ENCODE data around the gene MYOF. TPM values are rescaled to one million over a fixed set of nuclear protein-coding genes. Genes with fewer than 3 reads are reported as not detected.

Gene MYOF
- polyA plus RNA-seq, 1 donor (not counting 4 experiments of a cell fraction or from before 2014, with no cell fraction given): 232 TPM

DNA sequence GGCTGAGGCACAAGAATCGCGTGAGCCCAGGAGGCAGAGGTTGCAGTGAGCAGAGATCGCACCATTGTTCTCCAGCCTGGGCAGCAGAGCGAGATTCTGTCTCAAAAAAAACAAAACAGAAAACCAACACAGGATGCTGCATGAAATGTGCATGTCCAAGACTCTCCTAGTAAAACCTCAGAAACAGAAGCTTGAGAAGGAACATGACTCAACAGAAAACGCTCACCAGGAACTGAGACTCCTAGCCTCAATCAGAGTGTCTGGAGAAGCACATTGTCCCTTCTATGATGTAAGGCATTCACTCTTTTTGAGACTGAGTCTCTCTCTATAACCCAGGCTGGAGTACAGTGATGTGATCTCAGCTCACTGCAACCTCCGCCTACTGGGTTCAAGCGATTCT is 168.3 kb downstream of the MYOF start:
- dilution Hi-C loops (cut with MboI; ENCODE audit: extremely low pct_ligation_motif_present, low sequenced_read_pairs): no loop called here
- Histone ChIP-seq H3K4me1 (ENCODE audit: control insufficient read depth, extremely low read depth, insufficient read depth, low read length) (no peaks in the 10 kb centered on the region), H3K4me2 (ENCODE audit: control insufficient read depth, extremely low read depth, insufficient read depth, low read depth, low read length) (no peak overlapping the region), H2AFZ (ENCODE audit: control insufficient read depth, low read length) (no peak overlapping the region), H3K4me3 (ENCODE audit: control insufficient read depth in 2 of 3, extremely low read depth in 1 of 3, insufficient read depth in 2 of 3, low read depth in 1 of 3, low read length in 3 of 3) (no peak overlapping the region), H4K20me1 (ENCODE audit: control insufficient read depth, extremely low read depth, insufficient read depth, low read length) (no peaks in the 10 kb centered on the region), H3K27ac (ENCODE audit: control insufficient read depth, insufficient read depth, low read length) (no peak overlapping the region), H3K9me3 (ENCODE audit: control insufficient read depth, low read depth, low read length) (no peaks in the 10 kb centered on the region), H3K36me3 (ENCODE audit: control insufficient read depth in 2 of 2, extremely low read depth in 1 of 2, insufficient read depth in 2 of 2, low read length in 2 of 2) (peaks cover 57 to 64% of the 10 kb centered on the region in 2 experiments), H3K9me1 (ENCODE audit: control insufficient read depth, extremely low read depth, insufficient read depth, low read length) (no peaks in the 10 kb centered on the region), H3K79me2 (ENCODE audit: control insufficient read depth, insufficient read depth, low read length) (no peaks in the 10 kb centered on the region), H3K9ac (ENCODE audit: control insufficient read depth, extremely low read depth, insufficient read depth, low read length) (no peak overlapping the region), H3K27me3 (ENCODE audit: control insufficient read depth, extremely low read depth, insufficient read depth, low read length) (no peaks in the 10 kb centered on the region)
- DNase-seq (ENCODE audit: low read depth, low spot score) (no peak), FAIRE-seq (no peak)
- TF ChIP-seq, protein P1, sequence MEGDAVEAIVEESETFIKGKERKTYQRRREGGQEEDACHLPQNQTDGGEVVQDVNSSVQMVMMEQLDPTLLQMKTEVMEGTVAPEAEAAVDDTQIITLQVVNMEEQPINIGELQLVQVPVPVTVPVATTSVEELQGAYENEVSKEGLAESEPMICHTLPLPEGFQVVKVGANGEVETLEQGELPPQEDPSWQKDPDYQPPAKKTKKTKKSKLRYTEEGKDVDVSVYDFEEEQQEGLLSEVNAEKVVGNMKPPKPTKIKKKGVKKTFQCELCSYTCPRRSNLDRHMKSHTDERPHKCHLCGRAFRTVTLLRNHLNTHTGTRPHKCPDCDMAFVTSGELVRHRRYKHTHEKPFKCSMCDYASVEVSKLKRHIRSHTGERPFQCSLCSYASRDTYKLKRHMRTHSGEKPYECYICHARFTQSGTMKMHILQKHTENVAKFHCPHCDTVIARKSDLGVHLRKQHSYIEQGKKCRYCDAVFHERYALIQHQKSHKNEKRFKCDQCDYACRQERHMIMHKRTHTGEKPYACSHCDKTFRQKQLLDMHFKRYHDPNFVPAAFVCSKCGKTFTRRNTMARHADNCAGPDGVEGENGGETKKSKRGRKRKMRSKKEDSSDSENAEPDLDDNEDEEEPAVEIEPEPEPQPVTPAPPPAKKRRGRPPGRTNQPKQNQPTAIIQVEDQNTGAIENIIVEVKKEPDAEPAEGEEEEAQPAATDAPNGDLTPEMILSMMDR (optimal IDR thresholded peaks at IDR 0.05 in 1 of 3, IDR thresholded peaks at IDR 0.05 in 1 of 3, conservative IDR thresholded peaks at IDR 0.05 in 1 of 3; ENCODE audit: extremely low read depth in 1 of 3, insufficient read depth in 2 of 3, low read length in 3 of 3): no peak
- TF ChIP-seq EZH2 (IDR thresholded peaks at IDR 0.05; ENCODE audit: low read length): no peak

DNA sequence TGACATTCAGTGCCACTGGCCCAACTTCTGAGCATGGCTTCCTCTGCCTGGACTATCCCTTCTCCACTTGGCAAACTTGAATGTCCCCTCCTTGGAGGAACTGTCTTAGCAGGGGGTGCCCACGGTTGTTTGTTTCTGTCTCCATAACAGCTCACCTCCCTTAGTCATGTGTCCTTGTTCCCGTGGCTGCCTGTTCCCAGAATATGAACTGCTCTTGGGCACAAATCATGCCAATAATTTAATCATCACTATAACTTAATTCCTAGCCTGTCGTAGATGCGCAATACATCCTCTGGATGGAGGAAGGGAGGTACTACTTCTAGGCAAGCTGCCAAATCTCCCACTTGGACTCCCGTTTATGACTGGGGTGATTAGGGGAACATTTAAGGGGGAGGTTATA is 173.1 kb downstream of the MYOF start:
- H3K27ac ChIP-seq (ENCODE audit: control insufficient read depth, insufficient read depth, low read length): no peak overlapping the region
- no peaks in the 10 kb centered on the region for H3K4me1 ChIP-seq (ENCODE audit: control insufficient read depth, extremely low read depth, insufficient read depth, low read length)
- H3K27me3 ChIP-seq (ENCODE audit: control insufficient read depth, extremely low read depth, insufficient read depth, low read length): no peaks in the 10 kb centered on the region
- H3K4me3 ChIP-seq (ENCODE audit: control insufficient read depth in 2 of 3, extremely low read depth in 1 of 3, insufficient read depth in 2 of 3, low read depth in 1 of 3, low read length in 3 of 3): no peak overlapping the region
- H3K9ac ChIP-seq (ENCODE audit: control insufficient read depth, extremely low read depth, insufficient read depth, low read length): no peak overlapping the region
- no peaks in the 10 kb centered on the region for H3K79me2 ChIP-seq (ENCODE audit: control insufficient read depth, insufficient read depth, low read length)
- FAIRE-seq (no peak), DNase-seq (ENCODE audit: low read depth, low spot score) (no peak)
- H3K36me3 ChIP-seq (ENCODE audit: control insufficient read depth in 2 of 2, extremely low read depth in 1 of 2, insufficient read depth in 2 of 2, low read length in 2 of 2): peaks cover 40 to 47% of the 10 kb centered on the region in 2 experiments
- H2AFZ ChIP-seq (ENCODE audit: control insufficient read depth, low read length): no peak overlapping the region
- dilution Hi-C loops (cut with MboI; ENCODE audit: extremely low pct_ligation_motif_present, low sequenced_read_pairs): no loop called here
- H3K4me2 ChIP-seq (ENCODE audit: control insufficient read depth, extremely low read depth, insufficient read depth, low read depth, low read length): no peak overlapping the region
- no peaks in the 10 kb centered on the region for H4K20me1 ChIP-seq (ENCODE audit: control insufficient read depth, extremely low read depth, insufficient read depth, low read length)
- TF ChIP-seq, protein P1 (optimal IDR thresholded peaks at IDR 0.05 in 1 of 3, IDR thresholded peaks at IDR 0.05 in 1 of 3, conservative IDR thresholded peaks at IDR 0.05 in 1 of 3; ENCODE audit: extremely low read depth in 1 of 3, insufficient read depth in 2 of 3, low read length in 3 of 3): no peak
- no peak for TF ChIP-seq EZH2 (IDR thresholded peaks at IDR 0.05; ENCODE audit: low read length)
- H3K9me3 ChIP-seq (ENCODE audit: control insufficient read depth, low read depth, low read length): no peaks in the 10 kb centered on the region
- H3K9me1 ChIP-seq (ENCODE audit: control insufficient read depth, extremely low read depth, insufficient read depth, low read length): no peaks in the 10 kb centered on the region
